HL-60 (cell line): ENCODE results near the gene PNLDC1.
A peak's percentile ranks its signal among the peaks of the same experiment; 100 is the strongest.

Experiments
- DNase-seq, 2 experiments: peaks; one replicate each; pipeline ENCODE4 v3.0.0-alpha.2; 2010 to 2020; ENCODE audit warnings: low read depth in 1 of 2, low spot score in 1 of 2
- H3K27ac ChIP-seq: fragments of 250-450 bp; sonication (Bioruptor Pico); replicated peaks from 2 replicates; pipeline ENCODE4 v1.5.1; 2020; ENCODE audit warnings: mild to moderate bottlenecking, moderate library complexity
- H3K27me3 ChIP-seq: fragments of 250-450 bp; sonication (Bioruptor Pico); 2 replicates; pipeline ENCODE4 v1.5.1; 2021; ENCODE audit warnings: mild to moderate bottlenecking, moderate library complexity; ENCODE audit not compliant: insufficient read depth, poor library complexity, severe bottlenecking
- H3K4me3 ChIP-seq: replicated peaks from 2 replicates; pipeline ENCODE4 v1.5.1; 2011; ENCODE audit warnings: mild to moderate bottlenecking, control low read depth, low read length; ENCODE audit not compliant: insufficient read depth
- GABPA ChIP-seq: IDR thresholded peaks from 2 replicates; pipeline ENCODE4 v1.6.1; 2012; ENCODE audit warnings: low read depth
- POLR2AphosphoS5 ChIP-seq: IDR thresholded peaks from 2 replicates; pipeline ENCODE4 v1.6.1; 2012; ENCODE audit warnings: low read depth
- REST ChIP-seq: IDR thresholded peaks from 2 replicates; pipeline ENCODE4 v1.6.1; 2012; ENCODE audit warnings: low read depth; ENCODE audit not compliant: insufficient replicate concordance
- SPI1 ChIP-seq: IDR thresholded peaks from 2 replicates; pipeline ENCODE4 v1.6.1; 2012; ENCODE audit warnings: low read depth, mild to moderate bottlenecking, borderline replicate concordance
- long read RNA-seq: library from polyadenylated mRNA; unstranded; transcript quantifications from one replicate; pipeline ENCODE4 v2.0.0, GENCODE V29; 2020
- TF ChIP-seq, protein P1 (sequence below): IDR thresholded peaks from one replicate; pipeline ENCODE4 v1.5.1; 2011; ENCODE audit warnings: low read length, control low read depth, inconsistent platforms; ENCODE audit not compliant: insufficient read depth

The PNLDC1 gene
- long read RNA-seq: 0 reads

- Histone ChIP-seq H3K4me3 (no peak within 1 kb of the TSS), H3K27me3 (no peaks in the 10 kb centered on the region), H3K27ac (peak within 1 kb of the TSS; percentile 73)
- DNase-seq: no peak
- TF ChIP-seq REST (no peak), POLR2AphosphoS5 (no peak), SPI1 (no peak), GABPA (no peak)
- TF ChIP-seq, protein P1, sequence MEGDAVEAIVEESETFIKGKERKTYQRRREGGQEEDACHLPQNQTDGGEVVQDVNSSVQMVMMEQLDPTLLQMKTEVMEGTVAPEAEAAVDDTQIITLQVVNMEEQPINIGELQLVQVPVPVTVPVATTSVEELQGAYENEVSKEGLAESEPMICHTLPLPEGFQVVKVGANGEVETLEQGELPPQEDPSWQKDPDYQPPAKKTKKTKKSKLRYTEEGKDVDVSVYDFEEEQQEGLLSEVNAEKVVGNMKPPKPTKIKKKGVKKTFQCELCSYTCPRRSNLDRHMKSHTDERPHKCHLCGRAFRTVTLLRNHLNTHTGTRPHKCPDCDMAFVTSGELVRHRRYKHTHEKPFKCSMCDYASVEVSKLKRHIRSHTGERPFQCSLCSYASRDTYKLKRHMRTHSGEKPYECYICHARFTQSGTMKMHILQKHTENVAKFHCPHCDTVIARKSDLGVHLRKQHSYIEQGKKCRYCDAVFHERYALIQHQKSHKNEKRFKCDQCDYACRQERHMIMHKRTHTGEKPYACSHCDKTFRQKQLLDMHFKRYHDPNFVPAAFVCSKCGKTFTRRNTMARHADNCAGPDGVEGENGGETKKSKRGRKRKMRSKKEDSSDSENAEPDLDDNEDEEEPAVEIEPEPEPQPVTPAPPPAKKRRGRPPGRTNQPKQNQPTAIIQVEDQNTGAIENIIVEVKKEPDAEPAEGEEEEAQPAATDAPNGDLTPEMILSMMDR: no peak
These were observed at the start of gene PNLDC1 for GRCh38 chr6:159800141-159800865. PNLDC1 (plus strand) TSS chr6:159800276; CDS start chr6:159800308, 32 bp downstream.

DNA sequence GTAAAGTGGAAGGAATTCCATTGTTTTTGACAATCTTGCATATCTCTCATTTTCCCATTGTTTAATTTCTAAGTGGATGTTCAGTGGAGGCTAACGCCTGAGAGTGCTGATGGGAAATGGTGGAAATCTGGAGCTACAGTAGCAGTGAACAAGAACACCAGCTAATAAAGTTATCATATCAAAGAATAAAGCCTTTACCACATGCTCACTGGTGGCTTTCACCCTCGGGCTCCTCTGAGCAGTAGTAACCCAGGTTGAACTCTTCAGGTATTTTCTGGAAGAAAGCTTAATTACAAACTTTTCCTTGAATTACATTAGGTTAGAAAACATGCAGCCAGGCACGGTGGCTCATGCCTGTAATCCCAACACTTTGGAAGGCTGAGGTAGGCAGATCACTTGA is 48.6 kb upstream of the PNLDC1 start:
- DNase-seq: no peak
- no peaks in the 10 kb centered on the region for H3K27me3 ChIP-seq
- H3K27ac ChIP-seq: no peak overlapping the region
- TF ChIP-seq GABPA: no peak
- TF ChIP-seq POLR2AphosphoS5: 0 out of 2 replicates have a peak, but pooled peaks have one; percentile 21
- no peak for TF ChIP-seq SPI1
- TF ChIP-seq, protein P1: no peak
- TF ChIP-seq REST: no peak
- H3K4me3 ChIP-seq: no peak overlapping the region

DNA sequence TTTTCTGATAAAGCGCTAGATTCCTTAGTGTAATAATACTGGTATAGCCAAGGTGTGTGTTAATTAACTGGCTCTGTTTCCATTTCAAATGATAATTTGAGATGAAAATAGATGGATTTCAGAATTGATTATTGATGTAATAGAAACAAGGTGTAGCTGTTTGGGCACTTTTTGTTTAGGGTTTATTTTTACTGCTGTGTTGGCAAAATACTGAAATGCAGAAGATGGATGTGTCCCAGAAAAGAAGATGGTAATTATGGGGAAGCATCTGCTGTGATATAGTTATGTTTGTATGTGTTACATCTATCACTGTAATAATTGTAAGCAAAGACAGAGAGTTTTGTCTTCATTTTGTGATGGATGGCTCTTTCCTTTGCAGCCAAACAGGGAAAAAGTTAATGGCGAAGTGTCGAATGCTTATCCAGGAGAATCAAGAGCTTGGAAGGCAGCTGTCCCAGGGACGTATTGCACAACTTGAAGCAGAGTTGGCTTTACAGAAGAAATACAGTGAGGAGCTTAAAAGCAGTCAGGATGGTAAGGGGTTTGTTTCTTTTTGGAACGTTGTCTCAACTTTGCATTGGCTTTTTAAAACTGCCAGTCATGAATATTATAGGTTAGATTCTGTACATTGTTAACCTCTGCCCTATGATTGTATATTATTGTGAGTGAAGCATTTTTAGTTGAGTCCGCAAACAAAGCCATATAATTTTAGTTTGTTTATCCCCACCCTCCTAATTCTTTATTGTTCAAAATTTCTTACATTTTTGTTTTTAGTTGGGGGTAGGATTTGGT is 46.8 kb upstream of the PNLDC1 start:
- no peak overlapping the region for H3K27ac ChIP-seq
- no peaks in the 10 kb centered on the region for H3K27me3 ChIP-seq
- TF ChIP-seq, protein P1: no peak
- TF ChIP-seq GABPA (no peak), POLR2AphosphoS5 (no peak), SPI1 (no peak), REST (no peak)
- H3K4me3 ChIP-seq: no peak overlapping the region
- no peak for DNase-seq
